ENCODE results near the gene UNC5A.

Gene UNC5A

GRCh38 chr5:176781054-176781375, 29.3 kb upstream of the UNC5A start:
- Histone ChIP-seq H3K27ac (no peak overlapping the region), H3K4me3 (no peak overlapping the region)

- peak overlapping the region in 1 of 21 experiments; percentile 62 for H3K27ac ChIP-seq
- H3K4me3 ChIP-seq, result no peak overlapping the region
These were observed 28.5 kb upstream of the UNC5A start for GRCh38 chr5:176781638-176782570.

DNA sequence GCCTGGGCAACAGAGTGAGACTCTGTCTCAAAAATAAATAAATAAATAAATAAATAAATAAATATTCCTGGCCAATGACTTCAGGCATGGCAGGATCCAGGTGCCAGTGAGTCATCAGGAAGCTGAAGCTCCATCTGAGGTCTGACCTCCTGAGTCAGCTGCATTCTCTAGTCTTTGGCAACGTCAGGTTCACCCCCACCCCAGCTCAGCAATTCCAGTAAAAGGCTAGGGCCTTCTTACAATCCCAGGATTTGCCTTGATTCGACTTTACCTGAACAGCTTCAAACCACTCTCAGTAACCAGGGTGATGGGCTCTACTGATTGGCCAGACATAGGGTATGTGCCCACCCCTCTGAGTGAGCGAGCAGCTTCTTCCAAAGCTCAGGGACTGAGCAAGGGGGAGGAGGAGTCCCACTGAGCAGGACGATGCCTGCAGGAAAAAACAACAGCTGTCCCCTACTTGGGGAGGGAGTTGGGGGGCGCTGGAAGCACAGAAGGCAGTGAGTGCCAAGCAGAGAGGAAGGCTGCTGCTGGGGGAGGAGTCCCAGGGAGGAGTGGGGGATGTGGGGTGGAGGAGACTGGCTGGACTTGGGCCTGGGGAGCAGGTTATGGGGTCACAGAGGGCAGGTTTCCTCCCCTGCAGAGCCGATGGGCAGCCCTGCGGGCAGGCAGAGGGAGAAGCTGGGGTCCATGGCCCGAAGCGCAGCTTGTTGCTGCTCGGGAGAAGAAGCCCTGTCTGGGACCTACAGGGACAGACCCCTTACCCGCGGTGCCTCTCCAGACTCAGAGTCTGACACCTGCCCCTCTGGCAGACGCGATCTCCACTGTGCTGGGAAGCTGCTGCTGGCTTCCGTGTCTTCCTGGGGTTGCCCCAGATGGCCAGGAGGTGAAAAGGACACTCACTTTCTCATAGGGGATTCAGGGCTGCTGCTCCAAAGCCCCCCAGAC, 25.9 kb upstream of the UNC5A start:
- H3K27ac ChIP-seq, result peak overlapping the region in 2 of 21 experiments; percentile 6 to 21
- H3K4me3 ChIP-seq, result no peak overlapping the region

DNA sequence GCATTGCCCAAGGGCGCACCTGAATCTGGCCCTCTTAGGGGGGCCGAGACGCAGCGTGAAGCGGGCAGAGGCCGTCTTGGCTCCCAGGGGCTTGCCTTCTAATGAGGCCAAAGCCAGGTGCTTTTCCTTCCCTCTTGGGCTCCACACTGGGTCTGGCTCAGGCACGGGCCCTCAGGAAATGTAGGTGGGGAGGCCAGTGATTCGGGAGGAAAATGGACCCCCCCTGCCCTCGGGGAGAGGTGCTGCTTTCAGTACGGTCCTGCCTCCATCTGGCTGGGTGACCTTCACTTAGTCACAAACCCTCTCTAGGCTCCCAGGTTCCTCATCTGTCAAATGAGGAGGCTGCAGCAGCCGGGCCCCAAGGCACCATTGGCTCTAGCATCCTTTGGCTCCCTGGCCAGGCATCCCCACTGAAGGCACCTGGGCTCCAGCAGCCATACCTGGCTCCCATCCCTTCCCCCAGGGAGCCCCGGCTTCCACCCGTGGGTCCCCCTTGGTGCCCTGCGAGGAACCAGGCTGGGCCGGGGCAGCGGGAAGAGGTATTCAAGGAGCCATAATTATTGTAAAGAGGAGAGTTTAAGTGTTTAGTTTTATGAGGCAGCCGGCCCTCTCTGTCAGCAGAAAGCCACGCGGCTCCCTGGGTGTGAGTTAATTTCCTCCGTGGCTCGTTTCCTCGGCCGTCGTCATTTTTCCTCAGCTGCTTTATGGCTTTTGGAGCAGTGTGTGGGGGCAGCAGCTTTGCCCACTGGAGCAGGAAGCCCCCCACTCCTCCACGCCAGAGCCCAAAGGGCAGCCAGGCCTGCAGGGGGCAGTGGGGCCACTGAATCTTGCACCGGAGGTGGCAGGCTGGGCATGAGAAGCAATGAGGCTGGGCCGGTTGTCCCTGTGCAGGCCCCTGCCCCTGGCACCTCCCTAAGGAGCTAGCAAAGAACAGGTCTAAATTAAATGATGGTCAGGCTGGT, 24.9 kb upstream of the UNC5A start:
- no peak overlapping the region for H3K27ac ChIP-seq
- H3K4me3 ChIP-seq, result no peak overlapping the region

- H3K27ac ChIP-seq, result no peak overlapping the region
These were observed 22.7 kb upstream of the UNC5A start for GRCh38 chr5:176787676-176788075.

DNA sequence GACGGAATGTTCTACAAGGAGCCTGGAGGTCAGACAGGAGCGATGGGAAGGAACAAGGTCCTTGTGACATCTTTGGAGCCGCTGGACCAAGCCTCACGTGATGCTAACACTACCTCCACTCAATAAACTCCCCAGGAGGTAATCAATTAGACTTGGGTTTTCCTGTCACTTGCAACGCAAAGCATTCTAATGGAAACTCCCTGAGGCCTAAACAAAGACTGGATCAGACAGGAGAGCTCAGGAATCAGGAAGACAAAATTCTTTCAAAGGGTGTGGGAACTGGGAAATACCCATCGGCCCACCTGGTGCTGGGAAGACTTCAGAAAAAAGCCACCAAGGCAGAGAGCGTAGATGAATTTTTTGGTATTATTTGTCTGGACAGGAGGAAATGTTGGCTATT, 22.3 kb upstream of the UNC5A start:
- no peak overlapping the region for H3K4me3 ChIP-seq
- no peak overlapping the region for H3K27ac ChIP-seq

More at GRCh38 chr5:176787676-176788075, 22.7 kb upstream of the UNC5A start:
- no peak overlapping the region for H3K4me3 ChIP-seq

DNA sequence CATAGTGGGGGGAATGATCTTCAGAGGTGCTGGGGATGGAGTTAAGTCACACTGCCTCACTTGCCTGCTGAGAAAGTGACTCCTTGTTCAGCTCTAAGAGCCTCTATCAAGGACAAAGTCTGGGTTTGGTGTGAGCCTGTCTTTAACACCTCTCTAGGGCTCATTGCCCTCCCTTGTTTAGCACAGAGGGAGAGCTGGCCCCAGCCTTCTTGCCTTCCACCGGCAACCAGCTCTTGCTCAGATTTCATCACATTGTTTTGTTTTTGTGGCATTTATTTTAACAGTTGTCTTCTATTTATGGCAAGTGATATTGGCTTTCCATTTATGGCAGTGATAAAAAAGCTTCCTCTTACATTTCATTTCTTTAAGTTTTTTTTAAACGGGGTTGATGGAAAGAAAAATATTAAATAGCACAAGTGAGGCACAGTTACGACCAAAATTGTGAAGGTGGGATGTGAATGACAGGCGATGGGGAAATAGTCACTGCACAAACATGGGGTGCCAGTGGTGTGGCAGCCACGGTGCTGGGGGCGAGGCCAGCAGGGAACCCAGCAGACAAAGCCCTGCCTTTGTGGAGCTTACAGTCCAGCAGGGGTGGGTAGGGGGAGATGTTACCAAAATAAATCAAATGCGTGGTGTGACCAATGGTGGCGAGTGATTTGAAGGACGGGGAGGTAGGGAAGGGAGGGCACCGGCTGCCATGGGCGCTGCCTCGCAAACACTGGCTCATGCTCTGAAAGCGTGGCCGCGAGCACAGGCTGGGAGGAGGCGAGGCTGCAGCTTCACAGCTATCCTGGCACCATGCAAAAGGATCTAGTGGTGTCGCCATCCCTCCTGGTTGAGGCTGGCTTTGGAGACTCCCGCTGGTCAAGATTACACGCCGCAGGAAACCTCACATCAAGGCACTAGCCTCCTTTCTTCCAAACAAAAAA, 21.2 kb upstream of the UNC5A start:
- no peak overlapping the region for H3K4me3 ChIP-seq
- H3K27ac ChIP-seq, result no peak overlapping the region

DNA sequence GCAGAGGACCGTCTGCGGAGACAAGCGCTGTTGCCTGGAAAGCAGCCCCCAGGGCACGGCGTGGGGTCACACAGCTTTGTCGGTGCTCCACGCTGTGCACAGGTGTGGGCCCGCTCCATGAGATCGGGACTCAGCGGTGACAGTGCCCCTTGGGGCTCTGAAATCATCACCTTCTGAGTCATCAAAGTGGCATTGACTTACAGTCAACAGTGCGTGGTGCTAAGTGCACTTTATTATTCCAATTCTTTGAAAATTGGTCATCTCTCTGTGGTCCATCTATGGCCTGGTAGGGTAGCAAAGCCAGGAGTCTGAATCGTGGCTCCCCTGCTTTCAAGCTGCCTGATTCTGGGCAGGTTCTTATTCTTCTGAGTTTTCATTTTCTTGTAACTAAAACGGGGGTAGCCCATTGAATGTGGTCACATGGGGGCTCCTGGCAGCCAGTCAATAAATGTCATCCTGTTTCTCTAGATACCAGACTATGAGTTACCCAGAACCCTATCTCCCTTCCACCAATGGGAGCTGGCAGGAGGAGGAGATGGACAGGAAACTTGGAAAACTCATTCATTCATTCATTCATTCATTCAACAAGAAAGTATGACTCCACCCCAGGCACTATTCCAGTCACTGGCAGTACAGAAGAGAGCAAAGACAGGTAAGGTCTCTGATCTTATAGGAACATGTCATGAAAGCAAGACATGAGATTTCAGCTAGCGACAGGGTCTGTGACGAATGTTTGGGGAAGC, 20.3 kb upstream of the UNC5A start:
- H3K4me3 ChIP-seq, result no peak overlapping the region
- H3K27ac ChIP-seq, result no peak overlapping the region

GRCh38 chr5:176790941-176791340, 19.4 kb upstream of the UNC5A start:
- Histone ChIP-seq H3K4me3 (no peak overlapping the region), H3K27ac (no peak overlapping the region)

DNA sequence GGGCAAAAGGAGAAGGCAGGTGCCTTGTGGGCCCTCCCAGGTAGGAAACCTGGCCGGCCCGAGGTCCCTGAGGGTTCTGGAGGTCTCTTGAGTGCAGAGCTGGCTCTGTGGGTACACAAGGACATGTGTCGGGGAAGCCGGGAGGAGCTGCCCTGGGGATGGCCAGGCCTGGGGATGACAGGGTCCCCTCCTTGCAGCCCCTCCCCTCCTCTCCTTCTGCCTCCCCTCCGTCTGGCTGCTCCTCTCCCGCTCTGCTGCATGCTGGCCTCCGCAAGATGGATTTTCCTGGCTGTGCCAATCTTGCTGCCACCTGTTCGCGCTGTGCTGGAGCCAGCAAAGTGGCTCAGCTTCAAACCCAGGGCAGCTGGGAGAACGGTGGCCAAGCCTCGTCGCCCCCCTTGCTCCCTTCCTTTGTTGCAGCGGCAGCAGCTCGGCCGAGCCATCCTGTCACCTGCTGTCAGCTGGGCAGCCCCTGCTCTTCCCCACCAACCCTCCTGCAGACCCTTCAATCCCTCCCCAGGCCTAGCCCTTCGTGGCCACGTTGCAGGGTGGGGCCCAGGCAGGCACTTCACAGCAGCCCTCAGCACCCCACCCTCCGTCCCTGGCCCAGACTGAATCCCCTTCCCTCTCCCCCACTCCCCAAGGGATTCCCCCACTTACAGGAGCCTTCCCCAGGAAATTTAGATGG, 17.6 kb upstream of the UNC5A start:
- Histone ChIP-seq H3K4me3 (no peak overlapping the region), H3K27ac (no peak overlapping the region)

GRCh38 chr5:176793343-176793699, 17.0 kb upstream of the UNC5A start:
- no peak overlapping the region for H3K27ac ChIP-seq
- no peak overlapping the region for H3K4me3 ChIP-seq

DNA sequence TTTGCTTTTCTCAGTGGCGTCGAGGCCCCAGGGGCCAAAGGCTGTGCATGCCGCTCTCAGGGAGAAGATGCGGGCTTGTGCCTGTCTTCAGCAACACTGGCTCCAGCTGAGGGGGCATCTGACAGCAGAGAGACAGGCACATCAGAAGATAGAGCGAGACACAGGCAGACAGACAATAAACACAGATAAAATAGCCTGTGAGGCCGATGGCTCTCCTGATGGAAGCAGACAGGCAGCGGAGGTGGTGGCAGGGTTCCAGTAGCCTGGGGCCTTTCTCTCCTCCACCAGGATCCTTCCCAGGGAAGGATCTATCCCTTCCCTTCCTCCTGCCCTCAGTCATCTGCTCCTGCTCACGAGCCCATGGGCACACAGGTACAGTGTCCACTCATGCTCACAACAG, 16.6 kb upstream of the UNC5A start:
- H3K27ac ChIP-seq, result no peak overlapping the region
- no peak overlapping the region for H3K4me3 ChIP-seq

- H3K4me3 ChIP-seq, result no peak overlapping the region
- no peak overlapping the region for H3K27ac ChIP-seq
These were observed 15.8 kb upstream of the UNC5A start for GRCh38 chr5:176794509-176794908.

GRCh38 chr5:176796411-176796810, 13.9 kb upstream of the UNC5A start:
- H3K4me3 ChIP-seq, result no peak overlapping the region
- no peak overlapping the region for H3K27ac ChIP-seq

GRCh38 chr5:176796970-176797369, 13.4 kb upstream of the UNC5A start:
- no peak overlapping the region for H3K27ac ChIP-seq

GRCh38 chr5:176797456-176798050, 12.8 kb upstream of the UNC5A start:
- Histone ChIP-seq H3K4me3 (no peak overlapping the region), H3K27ac (no peak overlapping the region)

More at GRCh38 chr5:176796970-176797369, 13.4 kb upstream of the UNC5A start:
- H3K4me3 ChIP-seq, result no peak overlapping the region
